K562 (cell line): ENCODE results near the gene GMDS. TPM values are rescaled to one million over a fixed set of nuclear protein-coding genes. Genes with fewer than 3 reads are reported as not detected.

Source experiments
- ATAC-seq: fragments of 200-7000 bp; cut with Tn5 transposase; 3 replicates; pipeline ENCODE4 v1.9.1; 2020; ENCODE audit warnings: moderate library complexity
- BruUV-seq: library from RNA; stranded (reverse); fragments of 400-500 nt; replicated peaks from 2 replicates; lab custom pipeline; 2021; lab: Mats Ljungman, UMichigan
- CTCF ChIA-PET: fragments of 300-600 bp; formaldehyde crosslinking; extraction: SDS; loops from one replicate; lab custom pipeline; 2021; ENCODE audit warnings: low intra/inter-chr PET ratio; lab: Yijun Ruan, JAX
- POLR2A ChIA-PET: fragments of 300-600, 350-650 bp; sonication (Branson Sonifier 250); formaldehyde crosslinking; extraction: SDS; loops from one replicate; lab custom pipeline; 2021; ENCODE audit warnings: antibody characterized with exemption, inconsistent platforms; lab: Yijun Ruan, JAX
- DNase-seq, 4 experiments: peaks; one replicate each; pipeline versions ENCODE4 v3.0.0 to v3.0.0-alpha.2; 2011 to 2018; ENCODE audit warnings: low spot score in 3 of 4, mixed read lengths in 3 of 4; ENCODE audit errors: extremely low read depth in 1 of 4
- FAIRE-seq: peaks from 2 replicates; lab custom pipeline; 2011; peaks lifted over from hg19 to GRCh38; lab: Jason Lieb, UNC
- H2AFZ ChIP-seq: 2 replicates; pipeline ENCODE4 v1.6.0; 2011; ENCODE audit warnings: low read depth, low read length, control low read depth, inconsistent platforms
- H3K27ac ChIP-seq: fragments of 200-600 bp; 3 replicates; pipeline ENCODE4 v1.8.0; 2011; ENCODE audit warnings: low read depth, mild to moderate bottlenecking, control low read depth, inconsistent platforms, low read length, moderate library complexity, mixed read lengths; ENCODE audit errors: extremely low read depth
- H3K27me3 ChIP-seq, 2 experiments: fragments of 300-600 bp in 1 of 2; 2 replicates in 1 of 2; 3 replicates in 1 of 2; pipeline versions ENCODE4 v1.6.0 to v1.8.0; 2011; ENCODE audit warnings: inconsistent platforms in 2 of 2, low read length in 2 of 2, mild to moderate bottlenecking in 1 of 2, mixed read lengths in 1 of 2, moderate library complexity in 1 of 2; ENCODE audit not compliant: control insufficient read depth in 2 of 2, insufficient read depth in 2 of 2
- H3K36me3 ChIP-seq: fragments of 300-600 bp; 3 replicates; pipeline ENCODE4 v1.8.0; 2011; ENCODE audit warnings: mild to moderate bottlenecking, low read length, inconsistent platforms; ENCODE audit not compliant: control insufficient read depth, insufficient read depth
- H3K4me1 ChIP-seq, 2 experiments: fragments of 200-600 bp in 1 of 2; replicated peaks in 1 of 2; 2 replicates in 1 of 2; 3 replicates in 1 of 2; pipeline versions ENCODE4 v1.5.1 to v1.8.0; 2011; ENCODE audit warnings: inconsistent platforms in 2 of 2, low read length in 2 of 2, mild to moderate bottlenecking in 1 of 2, mixed read lengths in 1 of 2, moderate library complexity in 1 of 2; ENCODE audit not compliant: control insufficient read depth in 2 of 2, insufficient read depth in 2 of 2
- H3K4me2 ChIP-seq: 2 replicates; pipeline ENCODE4 v1.6.1; 2011; ENCODE audit warnings: low read length, control low read depth, inconsistent platforms, mixed read lengths; ENCODE audit not compliant: insufficient read depth
- H3K4me3 ChIP-seq: fragments of 200-600 bp; sonication (generic), shearing (Covaris generic); 2 replicates; pipeline ENCODE4 v1.5.1; 2016; ENCODE audit warnings: control low read depth, inconsistent platforms
- H3K79me2 ChIP-seq: fragments of 200-600 bp; 3 replicates; pipeline ENCODE4 v1.8.0; 2011; ENCODE audit warnings: low read length, inconsistent platforms; ENCODE audit not compliant: control insufficient read depth, insufficient read depth
- H3K9ac ChIP-seq, 2 experiments: 2 replicates each; pipeline versions ENCODE4 v1.6.0 to v1.6.1; 2011; ENCODE audit warnings: low read depth in 2 of 2, low read length in 2 of 2, control low read depth in 1 of 2, inconsistent platforms in 1 of 2, mild to moderate bottlenecking in 1 of 2, mixed read lengths in 1 of 2; ENCODE audit not compliant: insufficient read depth in 1 of 2
- H3K9me1 ChIP-seq: one replicate; pipeline ENCODE4 v1.6.0; 2011; ENCODE audit warnings: inconsistent platforms, mild to moderate bottlenecking, low read length, moderate library complexity; ENCODE audit not compliant: control insufficient read depth, insufficient read depth
- H3K9me3 ChIP-seq: replicated peaks from 2 replicates; pipeline ENCODE4 v1.5.1; 2011; ENCODE audit warnings: low read depth, low read length, inconsistent platforms; ENCODE audit not compliant: control insufficient read depth, insufficient read depth
- H4K20me1 ChIP-seq: replicated peaks from 2 replicates; pipeline ENCODE4 v1.6.1; 2011; ENCODE audit warnings: low read length, inconsistent platforms, mixed read lengths; ENCODE audit not compliant: control insufficient read depth, insufficient read depth
- ARNT ChIP-seq, 2 experiments: fragments of 450-650 bp; IDR thresholded peaks; 2 replicates each; pipeline ENCODE4 v1.6.1; 2016; ENCODE audit warnings: mild to moderate bottlenecking in 1 of 2
- BMI1 ChIP-seq: fragments of 150-350 bp; IDR thresholded peaks from 2 replicates; pipeline ENCODE4 v1.6.1; 2014; ENCODE audit warnings: low read length
- EZH2 ChIP-seq: IDR thresholded peaks from 2 replicates; pipeline ENCODE4 v1.6.1; 2012; ENCODE audit warnings: low read depth, mild to moderate bottlenecking, inconsistent platforms, low read length, borderline replicate concordance
- MYC ChIP-seq, 2 experiments: fragments of 250-450 bp in 1 of 2; sonication (Bioruptor Pico) in 1 of 2; IDR thresholded peaks; 2 replicates each; pipeline versions ENCODE4 v1.5.1 to v1.6.1; 2012 to 2021; ENCODE audit warnings: low read depth in 2 of 2, borderline replicate concordance in 1 of 2, improper control_type of control experiment in 1 of 2, low read length in 1 of 2, mild to moderate bottlenecking in 1 of 2, moderate library complexity in 1 of 2
- MYNN ChIP-seq, 2 experiments: sonication (generic); formaldehyde crosslinking in 1 of 2; IDR thresholded peaks; 2 replicates each; pipeline versions ENCODE4 v1.5.0 to v1.6.1; 2016 to 2020; ENCODE audit warnings: antibody characterized with exemption in 1 of 2, missing genetic modification reagents in 1 of 2
- ZFP1 ChIP-seq: fragments of 450-650 bp; formaldehyde crosslinking; IDR thresholded peaks from 2 replicates; pipeline ENCODE4 v1.4.0; 2020; ENCODE audit warnings: mild to moderate bottlenecking, mixed read lengths
- WGBS: fragments of 100-300 bp; shearing (Covaris generic); methylation state at CpG from one replicate; pipeline ENCODE4 v1.1.6; 2016; ENCODE audit warnings: low coverage, mixed read lengths; ENCODE audit not compliant: insufficient coverage; ENCODE audit errors: missing lambda C conversion rate; 5-methylcytosine and 5-hydroxymethylcytosine counted together
- in situ Hi-C: fragments of 300-500 bp; cut with MboI; formaldehyde crosslinking; loops from 4 replicates; pipeline ENCODE4 v1.15.0; 2018; ENCODE audit warnings: inconsistent platforms, mixed read lengths
- intact Hi-C: fragments of 100-400 bp; cut with micrococcal nuclease; formaldehyde crosslinking; loops from 2 replicates; pipeline ENCODE4 v1.14.2; 2022
- polyA plus RNA-seq, 8 experiments: library from polyadenylated mRNA; depleted of rRNA in 4 of 8; stranded (reverse) in 5 of 8; unstranded in 3 of 8; fragments of >200 nt; fragmentation: Nextera tagmentation in 2 of 8; fragmentation: Illumina TruSeq in 1 of 8; extraction: Ambion mirVana in 2 of 8; extraction: Trizol in 1 of 8; gene quantifications; 2 replicates each; pipeline versions ENCODE4 v1.2.1 to v1.2.3, GENCODE V29; 2011 to 2014; ENCODE audit warnings: inconsistent platforms in 1 of 8, missing spikeins in 1 of 8
- total RNA-seq, 7 experiments: library from RNA; depleted of rRNA in 6 of 7; stranded (reverse); fragments of >200 nt in 6 of 7; fragmentation: Illumina TruSeq in 2 of 7; extraction: Trizol in 2 of 7; gene quantifications; 2 replicates each; pipeline versions ENCODE4 v1.2.1 to v1.2.3, GENCODE V29; 2011 to 2021; ENCODE audit warnings: low replicate concordance in 1 of 7
- TF ChIP-seq, protein P1 (sequence below), 2 experiments: IDR thresholded peaks; 2 replicates each; pipeline ENCODE4 v1.6.1; 2011; ENCODE audit warnings: borderline replicate concordance in 1 of 2, control low read depth in 1 of 2, low read depth in 1 of 2, low read length in 1 of 2, mild to moderate bottlenecking in 1 of 2, mixed read lengths in 1 of 2, moderate library complexity in 1 of 2; ENCODE audit not compliant: insufficient read depth in 1 of 2, insufficient read length in 1 of 2, poor library complexity in 1 of 2, severe bottlenecking in 1 of 2; ENCODE audit errors: extremely low read depth in 1 of 2
- TF ChIP-seq, protein P2 (sequence below): fragments of 250-450 bp; sonication (Bioruptor Pico); IDR thresholded peaks from 2 replicates; pipeline ENCODE4 v1.8.0; 2022; ENCODE audit warnings: moderate library complexity, mild to moderate bottlenecking, inconsistent platforms
- TF ChIP-seq, protein P3 (sequence below): sonication (generic); formaldehyde crosslinking; IDR thresholded peaks from 2 replicates; pipeline ENCODE4 v1.8.0; 2022; ENCODE audit warnings: mild to moderate bottlenecking, missing genetic modification reagents

Gene GMDS
- total and polyA plus RNA-seq, 9 of the 15 experiments (the other 6 are each of a cell fraction or from before 2014, with no cell fraction given), result 0.48 to 31.8 (median 13.4) TPM

DNA sequence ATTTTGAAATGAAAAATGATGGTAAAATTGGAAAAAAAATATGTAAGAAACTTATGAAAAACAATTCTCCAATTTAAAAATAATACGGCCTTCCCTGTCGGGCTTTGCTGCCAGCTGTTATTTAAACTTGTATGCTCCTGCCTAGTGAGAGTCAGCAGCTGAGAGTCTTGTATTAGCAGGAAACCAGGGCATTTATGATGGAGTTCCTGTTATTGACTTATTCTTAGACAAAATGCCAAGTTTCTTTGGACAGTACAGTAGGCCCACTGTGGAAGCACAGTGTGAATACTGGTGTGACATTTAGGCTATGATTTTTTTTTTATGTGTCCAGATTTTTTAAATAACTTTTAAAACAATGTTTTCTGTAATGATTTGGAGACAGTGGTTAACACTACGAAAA is 42.1 kb downstream of the GMDS start:
- no TSS peak for BruUV-seq
- no peak for FAIRE-seq
- H3K79me2 ChIP-seq, result no peaks in the 10 kb centered on the region
- no peak for DNase-seq
- peaks cover 13% of the 10 kb centered on the region; the same call in 1 of the 2 replicates for H4K20me1 ChIP-seq
- ATAC-seq, result no peak
- WGBS, result 20% methylated on average over 3 of the region's 3 CpGs
- H2AFZ ChIP-seq, result no peak overlapping the region
- in situ Hi-C loops (no loop called here), intact Hi-C loops (loop anchor here (10.0 kb wide), 1 partner anchor 432 kb away; no protein-coding TSS in a partner anchor)
- H3K4me1 ChIP-seq, result no peaks in the 10 kb centered on the region
- ChIA-PET CTCF (no interaction called here), POLR2A (no interaction called here)
- H3K4me2 ChIP-seq, result no peak overlapping the region
- H3K4me3 ChIP-seq, result no peak overlapping the region
- H3K36me3 ChIP-seq, result no peaks in the 10 kb centered on the region
- peaks cover 4 to 10% of the 10 kb centered on the region in 2 experiments; a peak in 4 of 5 replicates for H3K27me3 ChIP-seq
- TF ChIP-seq MYNN (IDR thresholded peaks at IDR 0.05) (no peak), MYNN (CRISPR knock-in tag; IDR thresholded peaks at IDR 0.05) (no peak), EZH2 (no peak), ARNT (IDR thresholded peaks at IDR 0.05) (no peak), MYC (IDR thresholded peaks at IDR 0.05; ENCODE audit: low read depth, low read length) (no peak), MYC (CRISPR knock-in tag; IDR thresholded peaks at IDR 0.05; ENCODE audit: borderline replicate concordance, low read depth) (no peak), ZFP1 (CRISPR knock-in tag) (no peak), BMI1 (no peak)
- TF ChIP-seq, protein P1, sequence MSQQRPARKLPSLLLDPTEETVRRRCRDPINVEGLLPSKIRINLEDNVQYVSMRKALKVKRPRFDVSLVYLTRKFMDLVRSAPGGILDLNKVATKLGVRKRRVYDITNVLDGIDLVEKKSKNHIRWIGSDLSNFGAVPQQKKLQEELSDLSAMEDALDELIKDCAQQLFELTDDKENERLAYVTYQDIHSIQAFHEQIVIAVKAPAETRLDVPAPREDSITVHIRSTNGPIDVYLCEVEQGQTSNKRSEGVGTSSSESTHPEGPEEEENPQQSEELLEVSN (IDR thresholded peaks at IDR 0.05; ENCODE audit: borderline replicate concordance in 1 of 2, extremely low read depth in 1 of 2, insufficient read depth in 1 of 2, insufficient read length in 1 of 2, low read depth in 1 of 2, low read length in 1 of 2, poor library complexity in 1 of 2, severe bottlenecking in 1 of 2), result no peak
- TF ChIP-seq, protein P2, sequence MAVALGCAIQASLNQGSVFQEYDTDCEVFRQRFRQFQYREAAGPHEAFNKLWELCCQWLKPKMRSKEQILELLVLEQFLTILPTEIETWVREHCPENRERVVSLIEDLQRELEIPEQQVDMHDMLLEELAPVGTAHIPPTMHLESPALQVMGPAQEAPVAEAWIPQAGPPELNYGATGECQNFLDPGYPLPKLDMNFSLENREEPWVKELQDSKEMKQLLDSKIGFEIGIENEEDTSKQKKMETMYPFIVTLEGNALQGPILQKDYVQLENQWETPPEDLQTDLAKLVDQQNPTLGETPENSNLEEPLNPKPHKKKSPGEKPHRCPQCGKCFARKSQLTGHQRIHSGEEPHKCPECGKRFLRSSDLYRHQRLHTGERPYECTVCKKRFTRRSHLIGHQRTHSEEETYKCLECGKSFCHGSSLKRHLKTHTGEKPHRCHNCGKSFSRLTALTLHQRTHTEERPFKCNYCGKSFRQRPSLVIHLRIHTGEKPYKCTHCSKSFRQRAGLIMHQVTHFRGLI (CRISPR knock-in tag), result no peak
- TF ChIP-seq, protein P3, sequence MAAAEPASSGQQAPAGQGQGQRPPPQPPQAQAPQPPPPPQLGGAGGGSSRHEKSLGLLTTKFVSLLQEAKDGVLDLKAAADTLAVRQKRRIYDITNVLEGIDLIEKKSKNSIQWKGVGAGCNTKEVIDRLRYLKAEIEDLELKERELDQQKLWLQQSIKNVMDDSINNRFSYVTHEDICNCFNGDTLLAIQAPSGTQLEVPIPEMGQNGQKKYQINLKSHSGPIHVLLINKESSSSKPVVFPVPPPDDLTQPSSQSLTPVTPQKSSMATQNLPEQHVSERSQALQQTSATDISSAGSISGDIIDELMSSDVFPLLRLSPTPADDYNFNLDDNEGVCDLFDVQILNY, result no peak
- no peak overlapping the region for H3K27ac ChIP-seq
- no peaks in the 10 kb centered on the region for H3K9me1 ChIP-seq
- no peak overlapping the region for H3K9ac ChIP-seq
- no peaks in the 10 kb centered on the region for H3K9me3 ChIP-seq
